Activated CD8-positive, alpha-beta memory T cell treated with anti-CD3 and anti-CD28 coated beads for 48 hours (primary cell): Measurements from ENCODE around the gene AFF3.

Experiments used
- DNase-seq, 3 experiments: peaks; one replicate each; pipeline ENCODE4 v3.0.0-alpha.2; 2020; ENCODE audit warnings: low read depth in 2 of 3, low spot score in 2 of 3

The AFF3 gene

DNA sequence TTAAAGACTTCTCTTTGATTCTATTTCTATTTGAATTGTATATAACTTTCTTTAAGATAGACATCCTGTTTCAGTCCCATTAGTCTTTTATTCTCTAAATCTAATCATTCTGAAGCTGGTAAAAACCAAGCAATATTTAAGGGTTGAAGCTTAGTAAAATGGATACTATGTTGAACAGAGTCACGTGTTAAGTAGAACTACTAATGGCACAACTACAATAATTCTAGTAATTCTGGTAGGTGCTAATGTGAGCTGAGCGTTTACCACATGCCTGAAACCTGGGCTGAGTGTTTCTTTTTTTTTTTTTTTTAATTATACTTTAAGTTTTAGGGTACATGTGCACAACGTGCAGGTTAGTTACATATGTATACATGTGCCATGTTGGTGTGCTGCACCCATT is 8.9 kb upstream of the AFF3 start:
- no peak for DNase-seq

DNA sequence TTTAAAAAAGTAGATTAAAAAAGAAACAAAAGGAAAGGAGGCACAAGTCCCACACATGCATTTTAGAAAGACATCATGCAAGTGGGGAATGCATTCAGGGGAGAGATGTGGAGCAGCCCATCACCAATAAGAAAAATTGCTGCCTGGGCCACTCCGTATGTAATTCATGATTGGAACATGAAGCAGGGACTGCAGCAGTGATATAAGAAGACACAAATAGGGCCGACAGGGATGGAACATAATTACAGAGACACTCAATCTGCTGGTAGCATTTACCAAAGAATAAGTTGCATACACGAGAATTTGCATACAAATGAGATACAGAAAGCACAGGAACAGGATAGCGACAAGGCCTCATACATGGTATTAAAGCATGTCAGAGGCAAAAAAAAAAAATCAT is 6.5 kb upstream of the AFF3 start:
- no peak for DNase-seq

DNA sequence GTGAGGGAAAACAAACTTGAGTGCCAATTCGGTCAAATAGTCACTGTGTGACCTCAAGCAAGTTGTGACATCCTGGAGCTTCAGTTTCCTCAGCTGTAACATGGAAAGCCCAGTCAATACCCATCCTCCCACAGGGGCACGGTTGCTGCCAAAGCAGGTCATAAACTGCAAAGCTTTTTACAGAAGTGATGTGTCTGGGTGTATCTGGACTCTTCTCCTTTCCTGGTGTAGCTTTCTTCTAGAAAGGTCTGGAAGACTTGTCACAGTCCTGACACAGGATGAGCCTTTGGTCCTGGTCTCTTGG is 4.2 kb upstream of the AFF3 start:
- DNase-seq = no peak

DNA sequence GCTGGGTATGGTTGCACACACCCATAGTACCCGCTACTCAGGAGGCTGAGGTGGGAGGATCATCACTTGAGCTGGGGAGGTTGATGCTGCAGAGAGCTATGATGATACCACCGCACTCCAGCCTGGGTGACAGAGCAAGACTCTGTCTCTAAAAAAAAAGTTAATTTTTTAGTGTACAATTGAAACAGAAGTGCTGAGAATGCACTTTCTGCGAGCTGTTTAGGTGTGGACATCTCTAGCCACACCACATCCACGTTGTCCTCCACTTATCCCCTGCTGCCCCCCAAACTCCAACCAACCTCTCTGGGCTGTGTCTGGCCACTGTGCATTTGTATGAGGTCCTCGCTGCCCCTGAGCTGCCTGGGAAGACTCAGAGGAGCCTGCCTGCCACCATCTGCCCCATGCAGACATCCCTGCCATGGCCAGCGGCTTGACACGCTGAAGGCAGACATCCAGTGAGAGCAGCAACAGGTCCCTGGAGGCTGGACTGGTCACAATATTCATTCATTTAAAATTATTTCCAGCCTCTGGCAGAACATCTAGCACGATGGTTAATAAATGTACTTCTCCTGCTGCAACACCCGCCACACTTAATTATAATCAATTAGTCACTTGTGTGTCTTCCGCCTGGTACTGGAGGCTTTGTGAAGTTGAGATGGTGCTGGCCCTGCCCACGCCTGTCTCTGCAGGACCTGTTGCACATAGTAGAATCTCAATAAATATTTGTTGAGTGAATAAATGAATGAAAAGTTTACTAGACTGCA is 3.7 kb upstream of the AFF3 start:
- DNase-seq = no peak

GRCh38 chr2:100143286-100143685 is 896 bp upstream of the AFF3 start:
- DNase-seq = no peak

GRCh38 chr2:100141906-100142305 is 484 bp downstream of the AFF3 start:
- no peak for DNase-seq

- no peak for DNase-seq
Measured at GRCh38 chr2:100140582-100140981, 1.8 kb downstream of the AFF3 start.

DNA sequence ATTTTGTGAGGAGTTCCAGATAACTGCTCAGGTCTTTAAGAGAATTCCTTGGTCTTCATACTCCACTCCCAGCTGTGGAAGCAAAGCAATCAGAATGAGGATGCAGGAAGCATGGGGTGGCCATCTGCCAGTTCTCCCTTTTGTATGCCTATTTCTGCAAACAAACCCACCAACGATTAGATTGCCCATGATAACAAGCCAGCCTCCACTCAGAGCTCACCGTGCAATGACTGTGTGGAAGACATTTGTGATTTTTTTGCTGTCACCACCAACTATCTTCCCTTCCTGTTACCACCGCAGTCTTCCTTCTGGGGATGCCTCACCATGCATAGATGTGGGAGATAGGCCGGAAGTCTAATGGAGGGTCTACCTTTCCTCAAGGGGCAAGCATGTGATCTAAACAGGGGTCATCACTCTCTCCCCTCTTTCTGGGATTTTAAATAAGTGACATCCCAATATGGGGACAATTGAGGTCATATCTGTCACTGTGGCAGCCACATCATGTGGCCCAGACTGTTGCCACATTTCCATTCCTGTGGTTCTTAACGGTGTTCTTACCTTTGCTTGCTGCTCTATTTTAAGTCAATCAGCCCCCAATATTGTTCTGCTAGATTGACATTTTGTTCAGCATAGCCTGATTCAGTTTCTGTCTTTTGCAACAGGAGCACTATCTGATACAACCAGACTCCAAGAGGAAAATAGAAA is 4.4 kb downstream of the AFF3 start:
- DNase-seq = no peak

GRCh38 chr2:100137318-100137717 is 5.1 kb downstream of the AFF3 start:
- DNase-seq = no peak

DNA sequence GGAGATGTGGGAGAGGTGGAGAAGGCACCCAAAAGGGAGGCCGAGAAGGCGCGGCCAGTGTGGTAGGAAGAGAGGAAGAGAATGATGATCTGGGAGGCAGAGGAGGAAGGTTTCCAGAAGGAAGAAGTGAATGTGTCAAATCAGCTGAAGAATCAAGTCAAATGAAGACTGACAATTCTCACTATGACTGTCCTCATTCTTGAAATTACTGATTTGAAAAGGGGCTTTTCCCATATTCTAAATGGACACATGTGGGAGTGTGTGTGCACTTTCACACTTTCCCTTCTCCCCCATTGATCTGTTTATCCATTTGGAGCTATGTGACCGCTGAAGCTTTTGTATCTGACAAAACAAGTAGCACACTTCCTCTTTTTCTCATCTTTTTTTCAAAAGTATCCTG is 6.1 kb downstream of the AFF3 start:
- DNase-seq = no peak

GRCh38 chr2:100135415-100135814 is 7.0 kb downstream of the AFF3 start:
- DNase-seq = no peak

GRCh38 chr2:100130595-100131391 is 11.6 kb downstream of the AFF3 start:
- no peak for DNase-seq

DNA sequence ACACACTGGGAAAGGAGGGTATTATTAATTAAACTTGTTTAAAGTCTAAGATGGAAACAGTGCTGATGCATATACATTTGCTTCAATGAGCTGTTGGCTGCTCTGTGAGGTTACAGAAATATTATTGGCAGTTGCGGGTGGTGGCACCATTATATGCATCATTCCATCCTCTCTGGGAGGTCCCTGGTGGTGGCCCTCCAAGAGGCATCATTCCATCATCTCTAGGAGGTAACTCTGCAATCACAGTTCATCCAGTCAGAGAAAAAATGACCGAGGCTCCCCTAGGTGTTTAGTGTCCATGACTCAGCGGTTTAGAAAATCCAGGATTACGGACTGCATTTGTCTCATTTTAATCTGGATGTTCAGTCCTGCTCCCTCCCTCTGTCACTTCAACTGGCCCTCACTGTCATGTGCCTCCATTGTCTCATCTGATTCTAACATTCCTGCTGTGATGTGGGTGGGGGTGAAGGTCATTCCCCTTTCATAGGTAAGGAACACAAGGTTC is 15.4 kb downstream of the AFF3 start:
- no peak for DNase-seq

DNA sequence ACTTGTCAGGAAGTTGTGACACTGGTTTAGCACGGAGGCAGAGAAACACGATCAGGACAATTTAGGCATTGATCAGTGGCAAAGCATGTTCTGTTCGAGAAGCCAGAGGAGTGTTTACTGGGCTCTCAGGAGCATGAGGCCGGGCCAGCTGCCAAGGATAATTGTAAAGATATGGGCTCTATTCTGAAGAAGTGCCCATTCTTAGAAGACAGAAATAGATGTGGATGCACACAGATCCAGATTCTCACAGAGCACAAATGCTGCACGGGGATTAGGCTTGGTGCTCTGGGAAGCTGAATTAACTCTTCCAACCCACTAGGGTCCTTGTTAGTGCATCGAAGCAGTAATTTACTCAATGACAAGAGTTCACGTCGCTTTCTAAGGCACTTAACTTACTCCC is 16.2 kb downstream of the AFF3 start:
- DNase-seq = no peak

DNA sequence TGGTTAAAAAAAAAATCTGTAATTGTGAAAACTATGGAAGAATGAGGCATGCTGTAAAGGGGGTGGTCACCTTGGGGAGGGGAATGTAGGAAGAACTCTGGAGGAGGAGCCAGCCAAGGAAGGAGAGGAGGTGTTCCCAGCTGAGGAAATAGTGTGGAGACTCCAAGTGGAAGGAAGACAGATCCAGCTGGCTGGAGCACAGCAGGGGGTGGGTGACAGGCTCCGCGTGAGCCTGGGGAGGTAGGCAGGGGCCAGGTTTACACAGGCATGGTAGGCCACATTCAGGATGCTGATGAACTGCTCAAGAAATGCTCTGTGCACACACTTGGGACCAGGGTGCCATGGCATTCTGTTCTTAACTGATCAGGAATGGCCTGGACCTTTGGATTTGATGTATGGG is 16.8 kb downstream of the AFF3 start:
- DNase-seq = no peak

DNA sequence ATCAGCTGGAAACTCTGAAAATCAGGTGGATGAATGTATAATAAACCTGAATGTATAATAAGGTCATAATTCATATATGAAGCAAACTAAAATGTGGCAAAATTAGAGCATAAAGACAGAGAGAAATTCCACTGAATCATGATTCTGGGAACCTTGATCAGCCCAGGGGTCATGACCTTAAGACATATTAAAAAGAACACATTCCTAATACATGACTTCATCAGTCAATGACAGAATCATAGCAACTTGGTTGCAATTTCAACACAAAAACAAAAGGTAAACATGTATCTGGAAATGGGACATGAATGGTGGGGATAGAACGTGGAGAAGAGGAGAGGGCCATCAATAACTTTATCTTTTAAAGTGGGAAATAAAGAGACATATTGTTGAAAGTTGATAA is 17.6 kb downstream of the AFF3 start:
- no peak for DNase-seq

GRCh38 chr2:100121124-100121718 is 21.2 kb downstream of the AFF3 start:
- DNase-seq = no peak

DNA sequence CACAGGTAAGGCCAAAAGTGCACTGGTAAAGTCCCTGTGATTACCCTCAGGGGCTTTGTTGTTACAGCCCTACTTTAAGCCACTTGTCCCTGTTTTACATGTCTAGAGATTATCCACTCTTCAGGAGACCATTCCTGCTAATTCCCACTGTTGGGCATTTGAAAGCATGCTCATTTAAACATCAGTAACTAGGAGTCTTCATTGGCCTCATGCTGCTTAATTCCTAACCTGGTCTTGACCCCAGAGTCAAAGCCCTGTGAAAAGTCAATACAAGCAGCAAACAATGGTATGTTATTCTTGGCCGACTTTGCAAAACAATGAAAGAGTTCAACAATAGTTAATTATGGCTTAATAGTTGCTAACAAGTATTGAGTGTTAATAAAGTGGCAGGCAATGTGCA is 23.2 kb downstream of the AFF3 start:
- no peak for DNase-seq

DNA sequence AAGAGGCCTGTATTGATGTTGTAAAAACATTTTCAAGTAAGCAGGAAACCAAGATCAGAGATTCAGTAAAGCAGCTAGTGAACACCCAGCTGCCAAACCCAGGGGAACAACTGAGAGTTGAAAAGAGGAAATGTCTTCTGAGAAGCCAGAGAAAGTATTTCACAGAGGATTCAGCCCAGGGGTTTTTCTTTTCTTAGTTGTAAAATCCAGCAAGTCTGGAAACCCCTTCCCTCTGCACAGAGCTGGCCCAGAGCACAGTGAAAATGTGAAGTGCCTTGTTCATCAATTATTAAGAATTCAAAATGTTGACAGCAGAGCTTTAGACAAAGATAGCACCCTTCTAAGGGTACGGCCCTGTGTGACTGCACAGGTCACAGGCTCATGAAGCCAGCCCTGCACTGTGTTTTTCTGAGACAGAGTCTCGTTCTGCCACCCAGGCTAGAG is 28.4 kb downstream of the AFF3 start:
- no peak for DNase-seq

DNA sequence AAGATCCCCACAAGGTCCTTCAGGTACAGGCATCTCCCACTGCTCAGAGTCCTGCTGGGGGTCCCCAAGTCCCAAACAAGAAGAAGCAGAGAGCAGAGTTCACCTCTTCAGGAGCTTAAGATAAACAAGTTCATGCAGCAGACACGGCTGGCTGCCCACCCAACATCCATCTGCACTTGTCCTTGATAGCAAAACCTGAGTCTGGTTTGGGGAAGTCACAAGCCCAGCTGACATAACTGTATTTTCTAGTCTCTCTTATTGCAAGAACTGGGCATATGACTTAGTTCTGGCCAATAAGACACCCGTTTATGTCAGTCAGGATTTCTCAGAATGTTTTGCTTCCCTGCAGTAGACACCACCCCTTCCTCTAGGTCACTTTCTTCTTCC is 31.8 kb downstream of the AFF3 start:
- DNase-seq = no peak

DNA sequence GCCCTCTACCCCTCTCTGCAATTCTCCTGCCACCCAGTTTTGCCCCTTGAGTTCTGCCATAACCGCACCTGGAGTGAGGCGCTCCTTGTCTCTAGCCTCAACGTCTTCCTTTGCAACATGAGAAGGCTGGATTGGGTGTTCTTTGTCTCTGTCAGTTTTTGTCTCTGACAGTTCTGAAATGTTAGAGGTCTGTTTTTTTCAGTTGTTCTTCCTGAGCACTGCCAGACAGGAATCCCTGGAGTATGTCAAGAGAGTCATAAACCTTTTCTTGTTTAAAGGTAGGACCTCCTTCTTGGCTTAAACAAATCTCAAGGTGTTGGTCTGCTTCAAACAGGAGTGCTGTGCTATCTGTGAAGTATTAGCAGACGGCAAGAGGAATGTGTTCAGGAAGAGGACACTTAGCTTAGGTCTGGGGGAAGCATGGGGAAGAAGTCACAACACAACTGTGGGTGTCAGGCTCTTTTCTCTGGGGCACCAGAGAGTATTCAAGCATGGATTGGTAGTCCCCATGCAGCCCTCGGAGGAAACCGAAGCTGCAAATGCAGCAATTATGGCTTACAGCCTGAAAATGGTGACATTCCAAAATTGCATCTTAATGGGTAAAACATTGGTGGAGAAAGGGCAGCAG is 32.3 kb downstream of the AFF3 start:
- no peak for DNase-seq
